HG02981 (cell line): ENCODE measurements around the gene ALKBH4.
"Not testable (repeated sequence)": the region's sequence is repeated elsewhere in the genome, so short reads cannot be mapped to it uniquely, and the experiment has no call there.

Experiments
- ATAC-seq: cut with Tn5 transposase; IDR thresholded peaks from one replicate; pipeline ENCODE4 v1.9.1; 2021; ENCODE audit warnings: mild to moderate bottlenecking, moderate library complexity; ENCODE audit not compliant: unreplicated experiment

ALKBH4 gene

DNA sequence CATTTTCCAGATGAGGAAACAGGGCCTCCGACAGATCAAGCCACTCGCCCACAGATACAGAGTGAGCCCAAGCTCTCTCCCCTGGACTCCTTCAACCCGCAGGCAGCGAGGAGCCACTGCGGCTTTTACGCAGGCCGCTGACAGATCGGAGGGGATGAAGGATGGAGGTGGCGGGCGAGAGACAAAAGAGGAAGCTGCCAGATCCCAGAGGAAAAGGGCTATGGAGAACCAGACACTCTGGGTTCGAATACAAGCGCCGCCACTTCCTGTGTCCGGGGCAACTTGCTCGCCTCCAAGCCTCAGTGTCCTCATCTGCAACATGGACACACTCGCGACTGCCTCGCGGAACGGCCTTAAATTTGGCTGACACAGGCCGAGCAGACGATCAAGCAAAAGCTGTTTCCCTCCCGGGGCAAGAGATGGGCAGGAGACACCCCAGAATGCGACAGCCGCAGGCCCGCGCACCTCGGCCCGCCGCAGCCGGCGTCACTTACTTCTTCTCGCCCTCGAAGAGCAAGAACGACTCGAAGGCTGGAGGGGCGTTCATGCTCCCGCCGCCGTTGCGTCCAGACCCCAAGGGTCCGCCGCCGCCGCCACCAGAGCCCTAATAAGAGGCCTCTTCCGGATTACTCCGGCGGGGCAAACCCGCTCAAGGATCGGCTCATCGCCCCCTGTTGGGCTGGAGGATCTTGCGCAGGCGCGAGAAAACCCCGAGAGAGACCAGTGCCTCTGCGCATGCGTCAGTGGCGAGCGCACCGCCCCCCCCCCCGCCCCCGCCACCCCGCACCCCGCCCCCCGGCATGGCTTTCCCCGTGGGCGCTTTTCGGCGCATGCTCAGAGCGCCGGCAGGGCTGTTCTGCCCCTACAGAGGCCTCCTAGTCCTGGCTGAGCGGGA lies 13.9 kb upstream of the ALKBH4 start, which contains the start of gene POLR2J:
Gene POLR2J, minus strand, starts transcription at position 609 of the 895 bp plus-strand sequence. Its CDS starts 62 bp downstream, at position 547.
- ATAC-seq = peak; percentile 86

DNA sequence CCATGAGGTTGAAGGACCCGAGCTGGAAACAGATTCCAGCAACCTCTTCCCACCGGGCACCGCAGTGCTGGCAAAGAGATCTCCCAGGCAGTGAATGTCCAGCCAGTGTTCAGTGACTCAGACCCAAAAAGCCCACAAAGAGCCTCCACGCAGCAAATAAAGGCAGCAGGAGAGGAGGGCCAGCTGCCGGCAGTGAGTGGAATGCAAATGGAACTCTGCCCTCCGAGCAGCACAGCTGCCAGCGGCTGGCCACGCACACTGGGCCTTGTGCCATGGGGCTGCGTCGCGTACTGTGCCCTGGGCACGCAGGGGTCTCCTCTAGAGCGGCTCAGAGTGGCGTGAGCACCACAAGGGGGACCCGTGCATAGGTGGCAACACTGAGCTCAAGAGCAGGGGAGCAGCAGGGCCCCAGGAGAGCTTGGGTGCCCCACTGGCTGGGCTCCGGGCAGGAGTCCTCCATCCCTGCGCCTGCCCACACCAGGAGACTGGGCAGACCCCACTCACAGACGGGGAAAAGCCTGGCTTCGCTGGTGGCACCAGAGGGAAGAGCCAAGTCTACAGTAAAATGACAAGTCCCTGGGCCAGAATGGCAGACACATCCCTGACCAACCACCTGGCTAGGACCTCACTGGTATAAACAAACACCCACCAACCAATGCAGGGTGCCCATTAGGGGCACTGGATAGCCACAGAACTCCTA lies 10.2 kb upstream of the ALKBH4 start:
- ATAC-seq = not testable (repeated sequence)

DNA sequence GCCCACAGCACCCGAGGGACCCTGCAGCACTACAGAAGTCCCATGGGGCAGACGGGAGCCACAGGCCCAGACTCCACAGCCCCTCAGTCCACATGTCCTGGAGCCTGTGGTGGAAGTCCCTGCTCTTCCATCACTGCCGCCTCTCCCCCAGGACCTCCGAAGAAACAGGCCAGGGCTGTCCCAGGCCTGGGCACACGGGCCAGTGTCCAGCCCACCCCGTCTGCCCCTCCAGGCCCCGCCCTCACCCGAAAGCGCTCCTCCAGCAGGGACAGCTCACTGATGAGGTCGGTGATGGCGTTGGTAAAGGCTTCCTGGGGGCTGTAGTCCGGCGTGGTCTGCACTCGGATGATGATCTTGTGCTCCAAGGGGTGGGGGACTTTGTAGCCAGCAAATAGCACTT lies 9.5 kb upstream of the ALKBH4 start:
- ATAC-seq = not testable (repeated sequence)

DNA sequence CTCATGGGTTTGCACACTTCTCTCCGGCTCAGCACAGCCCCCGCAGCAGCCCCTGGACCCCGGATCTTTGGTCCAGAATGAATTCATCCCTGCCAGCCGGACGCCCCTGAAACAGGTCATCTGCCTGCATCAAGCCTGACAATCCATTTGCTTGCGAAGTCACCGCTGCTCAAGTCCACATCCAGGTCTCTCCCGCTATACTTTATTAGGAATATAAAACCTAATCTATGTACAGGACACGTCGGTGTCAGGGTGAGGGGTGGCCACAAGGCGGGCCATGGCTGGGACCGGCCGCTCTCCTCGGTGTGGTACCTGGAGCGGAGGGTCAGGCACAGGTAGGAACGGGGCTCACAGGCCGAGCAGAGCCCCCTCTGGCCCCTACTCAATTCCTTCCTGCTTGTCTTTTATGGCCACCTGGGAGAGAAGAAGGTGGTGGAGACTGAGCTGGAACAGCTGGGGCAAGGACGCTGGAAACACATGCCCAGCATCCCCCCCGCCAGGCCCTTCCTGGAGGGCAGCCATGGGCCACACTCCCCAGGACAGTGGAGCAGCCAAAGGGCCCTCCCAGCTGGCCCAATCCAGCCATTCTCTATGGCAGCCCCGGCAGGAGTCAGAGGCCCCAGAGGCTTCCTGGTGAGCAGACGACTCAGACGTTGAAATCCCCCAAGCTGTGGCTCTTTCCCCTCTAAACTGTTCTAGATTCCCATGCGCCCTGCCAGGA lies 8.8 kb upstream of the ALKBH4 start:
- no peak for ATAC-seq

DNA sequence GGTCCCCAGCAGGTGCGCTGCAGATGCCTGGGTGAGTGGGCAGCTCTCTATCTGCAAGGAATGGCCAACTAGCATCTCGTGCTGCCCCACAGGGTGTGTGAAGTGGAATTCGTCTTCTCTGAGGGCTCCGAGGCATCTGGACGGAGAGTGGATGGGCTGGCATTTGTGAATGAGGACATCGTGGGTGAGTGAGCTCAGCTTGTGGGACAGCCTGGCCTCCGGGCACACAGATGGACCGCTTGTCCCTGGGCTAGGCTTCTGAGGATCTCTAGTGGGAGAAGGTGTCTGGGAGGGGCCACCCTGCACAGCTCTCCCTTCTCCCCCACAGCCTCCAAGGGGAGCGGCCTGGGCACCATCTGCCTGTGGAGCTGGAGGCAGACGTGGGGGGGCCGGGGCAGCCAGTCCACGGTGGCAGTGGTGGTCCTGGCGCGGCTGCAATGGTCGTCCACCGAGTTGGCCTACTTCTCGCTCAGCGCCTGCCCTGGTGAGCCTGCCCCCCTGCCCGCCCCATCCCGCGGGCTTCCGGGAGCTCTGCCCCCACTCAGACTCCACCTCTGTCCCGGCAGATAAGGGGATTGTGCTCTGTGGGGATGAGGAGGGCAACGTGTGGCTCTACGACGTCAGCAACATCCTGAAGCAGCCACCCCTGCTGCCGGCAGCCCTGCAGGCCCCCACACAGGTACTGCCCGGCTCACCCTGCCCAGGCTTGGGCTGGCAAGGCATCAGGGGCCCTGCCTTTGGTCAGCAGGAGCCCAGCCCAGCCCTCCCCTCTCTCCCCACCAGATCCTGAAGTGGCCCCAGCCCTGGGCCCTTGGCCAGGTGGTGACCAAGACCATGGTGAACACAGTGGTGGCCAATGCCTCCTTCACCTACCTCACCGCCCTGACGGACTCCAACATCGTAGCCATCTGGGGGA lies 7.7 kb upstream of the ALKBH4 start:
- ATAC-seq = no peak

DNA sequence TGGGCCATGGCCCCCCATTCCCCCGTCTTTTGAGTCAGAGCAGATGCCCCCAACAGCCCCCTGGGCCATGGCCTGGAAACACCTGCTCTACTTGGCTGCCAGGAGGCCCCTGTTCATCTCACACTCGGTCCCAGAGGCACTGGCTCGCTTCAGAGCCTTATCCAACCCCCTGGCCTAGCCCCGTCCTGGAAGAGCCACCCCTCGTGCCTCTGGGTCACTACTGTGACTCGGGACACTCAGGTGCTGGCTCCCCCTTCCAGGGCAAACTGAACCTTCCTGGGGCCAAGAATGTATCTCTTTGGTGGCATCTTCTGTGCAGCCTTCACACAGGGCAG lies 7.1 kb upstream of the ALKBH4 start:
- no peak for ATAC-seq

DNA sequence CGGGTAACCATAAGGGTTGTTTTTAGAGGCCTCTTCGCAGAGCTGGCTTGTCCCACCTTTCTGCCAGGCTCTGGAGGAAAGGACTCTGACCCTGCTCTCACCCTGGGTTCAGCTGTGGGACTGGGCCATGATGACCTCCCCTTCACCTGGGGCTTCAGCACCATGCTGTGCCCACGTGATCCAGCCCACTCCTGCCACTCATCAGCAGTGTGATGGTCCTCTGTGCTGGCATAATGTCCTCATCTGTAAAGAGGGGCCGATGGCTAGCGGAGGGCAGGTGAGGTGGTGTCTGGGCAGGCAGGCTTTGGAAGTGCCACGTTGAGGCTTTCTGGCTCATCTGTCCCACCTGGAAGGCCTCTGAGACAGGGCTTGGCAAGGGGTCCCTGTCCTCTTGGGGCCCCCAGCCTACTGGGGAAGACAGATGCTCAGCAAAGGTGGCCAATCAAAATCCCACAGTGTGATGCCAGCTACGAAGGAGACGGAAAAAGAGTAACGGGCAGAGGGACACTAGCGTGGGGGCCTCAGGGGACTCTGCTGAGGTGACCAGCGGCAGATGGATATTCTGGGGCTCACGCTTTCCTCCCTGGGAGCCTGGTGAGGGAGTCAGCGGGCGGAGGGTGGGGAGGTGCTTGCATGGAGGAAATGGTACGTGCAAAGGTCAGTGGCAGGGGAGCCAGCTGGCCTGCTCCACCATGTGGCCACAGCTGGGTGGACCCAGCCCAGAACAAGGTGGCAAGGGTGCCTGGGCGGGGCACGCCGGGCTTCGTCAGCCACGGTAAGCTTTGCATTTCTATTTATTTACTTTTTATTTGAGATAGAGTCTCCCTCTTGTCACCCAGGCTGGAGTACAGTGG lies 5.5 kb upstream of the ALKBH4 start:
- no peak for ATAC-seq

DNA sequence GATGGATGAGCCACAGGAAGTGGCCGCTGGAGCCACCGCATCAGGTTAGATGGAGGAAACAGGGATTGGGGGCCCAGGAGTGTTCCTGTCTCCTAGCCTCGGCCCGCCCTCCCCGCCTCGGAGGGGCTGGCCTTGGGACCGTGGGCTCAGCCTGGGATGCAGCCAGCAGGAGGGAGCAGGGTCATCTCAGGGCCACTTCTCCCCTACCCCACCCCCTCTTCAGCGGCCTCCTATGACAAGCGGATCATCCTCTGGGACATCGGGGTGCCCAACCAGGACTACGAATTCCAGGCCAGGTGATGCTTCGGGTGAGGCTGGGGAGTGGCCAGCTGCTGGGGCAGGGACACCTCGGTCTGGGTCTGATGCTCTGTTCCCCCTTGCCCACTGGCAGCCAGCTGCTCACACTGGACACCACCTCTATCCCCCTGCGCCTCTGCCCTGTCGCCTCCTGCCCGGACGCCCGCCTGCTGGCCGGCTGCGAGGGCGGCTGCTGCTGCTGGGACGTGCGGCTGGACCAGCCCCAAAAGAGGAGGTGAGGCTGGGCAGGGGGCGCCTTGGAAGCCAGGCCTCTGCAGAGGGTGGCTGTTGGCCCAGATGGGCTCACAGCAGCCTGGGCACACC lies 4.8 kb upstream of the ALKBH4 start:
- no peak for ATAC-seq

DNA sequence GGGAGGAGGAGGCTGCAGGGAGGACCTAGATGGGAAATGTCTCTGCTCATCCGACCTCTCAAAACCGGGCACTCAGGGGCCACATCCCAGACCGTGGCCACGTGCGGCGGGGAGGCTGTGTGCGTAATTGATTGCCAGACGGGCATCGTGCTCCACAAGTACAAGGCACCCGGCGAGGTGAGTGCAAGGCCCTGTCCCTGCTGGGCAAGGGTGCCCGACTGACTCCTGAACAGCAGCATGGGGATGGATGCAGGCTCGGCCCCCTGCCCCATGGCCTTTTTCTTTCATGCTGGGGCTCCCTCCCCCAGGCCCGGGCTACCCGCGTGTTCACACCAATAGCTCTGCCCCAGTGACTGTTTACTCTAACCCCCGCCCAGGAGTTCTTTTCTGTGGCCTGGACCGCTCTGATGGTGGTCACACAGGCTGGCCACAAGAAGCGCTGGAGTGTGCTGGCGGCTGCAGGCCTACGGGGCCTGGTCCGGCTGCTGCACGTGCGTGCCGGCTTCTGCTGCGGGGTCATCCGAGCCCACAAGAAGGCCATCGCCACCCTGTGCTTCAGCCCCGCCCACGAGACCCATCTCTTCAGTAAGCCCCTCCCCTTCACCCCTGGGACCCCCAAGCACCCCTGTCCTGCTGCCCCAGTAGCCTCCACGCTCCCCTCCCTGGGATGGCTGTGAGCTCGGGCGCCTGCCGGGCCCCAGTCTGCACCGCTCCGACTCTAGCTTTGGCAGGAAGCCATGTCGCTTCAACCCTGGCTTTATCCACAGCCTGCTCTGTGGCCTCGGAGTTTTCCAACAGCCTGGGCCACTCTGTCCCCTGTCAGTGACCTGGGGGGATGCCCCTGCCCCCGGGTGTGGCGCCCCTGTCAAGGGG lies 4.1 kb upstream of the ALKBH4 start:
- no peak for ATAC-seq

DNA sequence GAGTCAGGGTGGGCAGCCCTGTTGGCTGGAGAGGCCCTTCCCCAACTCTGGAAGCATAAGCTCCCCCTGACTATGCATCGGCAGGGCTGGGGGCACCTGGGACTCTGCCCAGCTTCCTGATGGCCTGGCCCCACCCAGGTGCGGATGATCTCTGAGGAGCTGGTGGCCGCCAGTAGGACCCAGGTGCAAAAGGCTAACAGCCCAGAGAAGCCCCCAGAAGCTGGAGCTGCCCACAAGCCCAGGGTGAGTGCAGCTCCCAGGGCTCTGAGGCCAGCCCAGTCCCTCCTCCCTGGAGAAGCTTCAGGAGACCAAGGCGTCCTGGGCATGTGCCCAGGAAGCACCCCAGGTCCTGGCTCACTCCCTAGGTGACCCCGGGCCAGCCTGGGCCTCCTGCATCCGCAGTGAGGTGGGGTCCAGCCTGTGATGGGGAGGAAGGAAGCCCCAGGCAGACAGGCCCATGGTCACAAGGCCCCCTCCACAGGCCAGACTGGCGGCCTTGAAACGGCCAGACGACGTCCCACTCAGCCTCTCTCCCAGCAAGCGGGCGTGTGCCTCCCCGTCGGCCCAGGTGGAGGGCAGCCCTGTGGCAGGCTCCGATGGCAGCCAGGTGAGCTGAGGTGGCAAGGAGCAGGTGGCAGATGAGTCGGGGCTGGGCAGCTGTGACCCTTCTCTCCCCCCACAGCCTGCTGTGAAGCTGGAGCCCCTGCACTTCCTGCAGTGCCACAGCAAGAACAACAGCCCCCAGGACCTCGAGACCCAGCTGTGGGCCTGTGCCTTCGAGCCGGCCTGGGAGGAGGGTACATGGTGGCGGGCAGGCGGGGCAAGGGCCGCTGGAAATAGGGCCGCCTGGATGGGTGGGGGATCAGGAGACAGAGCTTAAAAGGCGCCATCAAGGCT lies 3.2 kb upstream of the ALKBH4 start:
- ATAC-seq = no peak

DNA sequence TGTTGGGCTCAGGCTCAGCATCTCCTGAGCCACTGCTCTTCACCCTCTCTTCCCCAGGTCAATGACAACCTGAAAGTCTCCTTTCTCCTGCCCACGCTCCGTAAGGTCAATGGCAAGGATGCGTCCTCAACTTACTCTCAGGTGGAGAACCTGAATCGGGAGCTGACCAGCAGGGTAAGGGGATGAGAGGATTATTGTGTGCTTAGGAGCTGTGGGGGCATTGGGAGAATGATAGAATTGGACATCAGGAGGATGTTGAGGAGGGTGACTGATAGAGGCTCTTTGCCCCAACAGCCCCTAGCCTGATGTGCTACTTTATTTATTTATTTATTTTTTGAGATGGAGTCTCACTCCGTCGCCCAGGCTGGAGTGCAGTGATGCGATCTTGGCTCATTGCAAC lies 1.4 kb upstream of the ALKBH4 start:
- no peak for ATAC-seq

DNA sequence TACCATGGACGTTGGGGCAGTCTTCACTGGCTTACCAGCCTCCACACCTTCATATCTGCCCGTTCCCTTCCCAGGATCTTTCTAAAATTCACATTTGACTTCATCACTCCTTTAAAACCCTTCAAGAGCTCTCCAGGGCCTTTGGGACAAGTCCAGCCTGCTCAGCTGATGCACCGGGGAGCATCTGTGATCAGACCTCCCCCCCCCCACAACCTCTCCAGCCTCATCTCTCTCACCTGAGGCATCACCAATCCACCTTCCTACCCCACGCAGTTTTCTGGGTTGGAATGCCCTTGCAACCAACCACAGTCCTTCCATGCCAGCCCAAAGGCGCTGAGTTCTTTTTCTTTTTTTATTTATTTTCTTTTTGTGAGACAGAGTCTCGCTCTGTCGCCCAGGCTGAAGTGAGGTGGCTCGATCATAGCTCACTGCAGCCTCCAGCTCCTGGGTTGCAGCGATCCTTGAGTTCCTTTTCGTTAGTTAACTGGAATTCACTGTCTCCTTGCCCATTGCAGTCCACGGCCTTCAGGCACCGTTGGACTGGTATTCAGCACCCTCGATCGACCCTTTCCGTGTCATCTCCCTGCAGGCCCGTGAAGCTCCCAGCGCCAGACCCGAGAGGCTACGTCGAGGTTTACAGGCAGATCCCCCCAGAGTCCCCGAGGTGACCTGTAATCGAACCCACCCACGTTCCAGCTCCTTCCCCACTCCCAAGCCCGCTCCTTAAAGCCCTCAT lies 654 bp downstream of the ALKBH4 start:
- no peak for ATAC-seq

DNA sequence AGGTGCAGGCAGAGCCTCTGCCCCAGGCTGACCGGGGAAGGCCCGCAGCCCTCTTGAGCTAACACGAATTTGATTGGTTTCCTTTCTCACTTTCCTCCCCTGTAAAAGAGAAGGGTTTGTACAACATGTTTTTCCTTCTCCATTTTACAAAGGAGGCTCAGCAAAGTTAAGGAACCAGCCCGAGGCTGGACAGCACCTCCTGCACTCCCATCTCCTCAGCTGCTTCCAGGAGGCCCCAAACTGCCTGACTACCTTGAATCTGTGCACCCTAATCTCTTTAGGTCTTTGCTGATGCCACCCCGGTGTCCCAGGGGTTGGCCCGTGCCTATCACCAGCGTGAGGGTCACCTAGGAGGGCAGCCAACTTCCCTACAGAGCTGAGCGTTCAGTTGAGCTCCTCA lies 4.2 kb downstream of the ALKBH4 start:
- no peak for ATAC-seq

DNA sequence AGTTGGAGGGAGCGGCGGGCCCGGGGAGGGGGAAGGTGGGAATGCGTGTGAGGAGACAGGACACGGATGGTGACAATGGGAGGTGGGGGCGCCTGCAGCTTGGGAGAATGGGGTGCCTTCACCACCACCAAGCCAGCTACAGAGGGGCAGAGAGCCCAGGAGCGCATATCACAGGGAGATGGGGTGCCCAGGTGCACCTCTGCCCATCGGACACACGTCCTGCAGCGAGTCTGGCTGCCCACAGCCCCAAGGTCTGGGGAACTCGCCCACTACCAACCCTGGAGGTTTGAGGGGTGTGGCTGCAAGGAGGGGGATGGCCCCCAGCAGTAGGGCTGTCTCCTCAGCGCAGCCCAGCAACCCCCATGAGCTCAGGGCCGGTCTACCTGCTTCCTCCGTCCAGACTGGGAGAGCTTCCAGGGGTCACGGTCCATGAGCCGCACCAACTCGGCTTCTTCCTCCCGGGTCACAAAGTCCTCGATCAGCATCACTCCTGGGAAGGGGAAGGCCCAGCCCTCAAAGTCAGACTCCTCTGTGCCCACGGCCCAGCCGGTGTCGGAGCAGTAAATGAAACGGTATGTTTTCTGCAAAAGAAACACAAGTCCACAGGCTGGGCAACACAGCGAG lies 5.3 kb downstream of the ALKBH4 start:
- no peak for ATAC-seq

DNA sequence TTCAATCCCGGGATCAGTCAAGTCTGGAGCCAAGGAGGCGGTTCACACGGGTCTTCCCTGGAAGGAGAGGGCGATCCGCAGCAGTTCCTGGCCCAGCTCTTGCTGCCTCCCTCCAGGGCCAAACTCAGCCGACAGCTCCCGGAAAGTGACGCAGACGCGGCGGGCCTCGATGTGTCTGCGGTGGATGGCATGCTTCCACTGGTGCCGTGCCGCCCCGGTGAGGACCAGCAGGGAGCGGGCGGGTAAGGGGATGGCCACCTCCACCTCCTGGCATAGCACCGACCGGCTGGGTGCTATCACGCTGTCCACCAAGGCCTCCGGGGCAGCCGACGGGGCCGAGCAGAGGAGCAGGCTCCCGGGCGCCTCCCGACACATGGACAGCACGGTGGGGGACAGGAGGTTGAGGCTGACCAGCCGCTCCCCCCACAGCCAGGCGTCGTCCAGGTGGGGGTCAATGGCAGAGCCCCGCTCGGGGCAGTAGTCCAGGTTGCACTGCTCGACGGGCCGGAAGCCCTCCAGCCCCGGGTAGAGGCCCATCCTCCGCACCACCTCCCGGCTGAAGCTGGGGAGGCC lies 7.2 kb downstream of the ALKBH4 start:
- ATAC-seq = no peak

DNA sequence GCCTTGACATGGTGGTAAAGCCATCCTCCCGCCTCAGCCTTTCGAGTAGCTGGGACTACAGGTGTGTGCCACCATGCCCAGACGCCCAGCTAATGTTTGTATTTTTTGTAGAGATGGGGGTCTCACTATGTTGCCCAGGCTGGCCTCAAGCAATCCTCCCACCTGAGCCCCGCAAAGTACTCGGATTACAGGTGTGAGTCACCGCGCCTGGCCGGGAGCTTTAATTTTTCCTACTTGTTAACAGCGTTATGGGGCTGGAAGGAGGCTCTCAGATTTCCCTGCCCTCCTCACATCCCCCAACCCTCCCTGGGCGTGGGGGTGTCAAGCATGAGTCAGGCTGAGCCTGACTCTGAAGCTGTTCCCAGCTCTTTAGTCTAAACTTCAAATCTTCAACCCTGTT lies 8.3 kb downstream of the ALKBH4 start:
- no peak for ATAC-seq
